GM12874 (cell line): ENCODE measurements around the gene TUBB1.

Experiments
- TF ChIP-seq, protein P1 (sequence below): IDR thresholded peaks from 2 replicates; pipeline ENCODE4 v1.5.1; 2011; ENCODE audit warnings: low read depth, mild to moderate bottlenecking, control low read depth, low read length, moderate library complexity; ENCODE audit not compliant: insufficient read depth

Gene TUBB1

DNA sequence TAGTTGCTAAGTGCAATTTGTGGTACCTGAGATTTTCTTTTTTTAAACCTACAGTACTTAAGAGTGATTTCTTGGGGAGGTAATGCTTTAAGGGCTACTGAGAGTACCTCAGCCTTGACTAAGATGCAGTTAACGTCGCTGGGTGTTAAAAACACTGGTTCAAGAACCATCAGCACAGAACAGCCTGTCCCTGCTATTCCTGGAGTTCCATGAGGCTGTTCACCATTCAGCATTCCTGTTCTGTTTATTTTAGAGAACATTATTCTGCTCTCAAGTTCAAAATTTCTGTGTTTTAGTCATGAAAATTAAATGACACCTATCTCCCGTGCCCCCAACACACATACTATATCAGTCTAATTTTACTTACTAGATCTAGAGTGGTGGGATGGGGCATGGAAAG, 25.1 kb downstream of the TUBB1 start:
- TF ChIP-seq, protein P1, sequence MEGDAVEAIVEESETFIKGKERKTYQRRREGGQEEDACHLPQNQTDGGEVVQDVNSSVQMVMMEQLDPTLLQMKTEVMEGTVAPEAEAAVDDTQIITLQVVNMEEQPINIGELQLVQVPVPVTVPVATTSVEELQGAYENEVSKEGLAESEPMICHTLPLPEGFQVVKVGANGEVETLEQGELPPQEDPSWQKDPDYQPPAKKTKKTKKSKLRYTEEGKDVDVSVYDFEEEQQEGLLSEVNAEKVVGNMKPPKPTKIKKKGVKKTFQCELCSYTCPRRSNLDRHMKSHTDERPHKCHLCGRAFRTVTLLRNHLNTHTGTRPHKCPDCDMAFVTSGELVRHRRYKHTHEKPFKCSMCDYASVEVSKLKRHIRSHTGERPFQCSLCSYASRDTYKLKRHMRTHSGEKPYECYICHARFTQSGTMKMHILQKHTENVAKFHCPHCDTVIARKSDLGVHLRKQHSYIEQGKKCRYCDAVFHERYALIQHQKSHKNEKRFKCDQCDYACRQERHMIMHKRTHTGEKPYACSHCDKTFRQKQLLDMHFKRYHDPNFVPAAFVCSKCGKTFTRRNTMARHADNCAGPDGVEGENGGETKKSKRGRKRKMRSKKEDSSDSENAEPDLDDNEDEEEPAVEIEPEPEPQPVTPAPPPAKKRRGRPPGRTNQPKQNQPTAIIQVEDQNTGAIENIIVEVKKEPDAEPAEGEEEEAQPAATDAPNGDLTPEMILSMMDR: no peak

DNA sequence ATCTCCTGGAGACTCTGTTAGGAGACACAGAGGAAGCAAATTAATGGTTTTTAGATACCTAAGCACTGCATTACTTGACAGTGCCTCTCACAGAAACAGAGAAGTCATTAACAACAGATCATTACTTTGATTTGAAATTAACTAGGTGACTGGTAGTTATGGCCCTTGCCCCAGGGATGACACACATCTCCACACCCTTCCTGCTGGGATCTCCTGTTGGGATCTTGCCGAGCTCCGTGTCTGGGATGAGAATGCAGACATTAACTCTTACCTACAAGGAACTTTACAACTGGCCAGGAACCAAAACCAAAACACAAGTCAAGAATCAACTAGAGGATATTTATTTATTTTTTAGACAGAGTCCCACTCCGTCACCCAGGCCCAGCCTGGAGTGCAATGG, 25.6 kb downstream of the TUBB1 start:
- TF ChIP-seq, protein P1: no peak

DNA sequence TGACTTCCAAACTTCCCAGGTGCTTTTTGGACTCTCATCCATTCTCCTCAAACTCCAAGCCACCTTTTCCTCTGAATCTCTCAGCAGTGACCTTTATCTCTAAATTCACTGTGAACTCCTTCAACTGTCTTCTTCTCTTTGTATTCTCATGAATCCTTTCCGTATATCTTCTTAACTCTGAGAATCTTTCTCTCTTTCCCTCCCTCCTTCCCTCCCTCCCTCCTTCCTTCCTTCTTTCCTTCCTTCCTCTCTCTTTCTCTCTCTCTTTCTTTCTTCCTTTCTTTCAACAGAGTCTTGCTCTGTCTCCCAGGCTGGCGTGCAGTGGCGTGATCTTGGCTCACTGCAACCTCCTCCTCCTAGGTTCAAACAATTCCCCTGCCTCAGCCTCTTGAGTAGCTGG, 27.6 kb downstream of the TUBB1 start:
- TF ChIP-seq, protein P1: no peak

DNA sequence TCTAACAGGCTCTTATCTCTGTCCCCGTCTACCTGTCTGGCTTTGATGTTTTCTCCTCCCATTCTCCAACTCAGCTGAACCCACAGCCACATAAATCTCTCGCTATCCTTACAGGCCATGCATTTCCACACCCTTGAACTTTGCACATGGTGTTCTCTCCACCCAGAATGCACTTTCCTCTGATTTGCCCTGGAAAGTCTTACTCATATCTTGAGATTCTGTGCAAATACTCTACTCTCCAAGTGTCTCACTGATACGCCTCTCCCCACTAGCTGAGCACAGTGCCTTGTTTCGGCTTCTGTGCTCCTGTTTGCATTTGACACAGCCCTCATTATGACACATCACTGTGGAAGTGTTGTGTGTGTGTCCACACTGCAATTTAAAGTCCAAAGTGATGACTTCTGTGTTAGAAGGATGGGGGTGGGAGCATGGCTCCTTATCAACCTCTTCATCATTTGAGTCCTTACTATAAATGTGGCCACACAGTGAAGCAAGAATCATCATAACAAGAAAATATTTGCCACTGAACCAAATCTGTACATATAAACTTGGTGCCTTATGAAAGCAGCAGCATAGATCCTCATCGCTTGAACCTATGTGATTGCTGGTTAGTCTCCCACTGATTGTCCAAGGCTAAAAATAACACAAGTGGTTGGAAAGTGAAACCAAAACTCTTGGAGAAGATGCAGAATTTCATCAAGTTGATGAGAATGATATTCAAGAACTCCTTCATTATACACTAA, 28.9 kb downstream of the TUBB1 start:
- TF ChIP-seq, protein P1: no peak

DNA sequence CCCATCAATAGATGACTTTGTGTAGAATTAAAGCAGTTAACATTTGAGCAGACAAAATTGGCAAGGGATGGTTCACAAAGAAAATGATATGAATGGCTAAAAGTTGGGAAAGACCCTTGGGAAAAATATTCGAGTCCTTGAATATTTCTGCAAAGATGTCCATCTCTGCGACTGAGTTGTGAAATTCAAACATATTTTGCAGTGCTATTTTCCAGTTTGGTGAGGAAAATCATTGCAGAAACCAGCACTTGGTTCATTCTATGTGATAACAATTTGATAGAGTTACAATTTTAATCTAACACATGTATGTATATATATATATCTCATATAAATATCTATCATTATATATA, 29.4 kb downstream of the TUBB1 start:
- TF ChIP-seq, protein P1: no peak

DNA sequence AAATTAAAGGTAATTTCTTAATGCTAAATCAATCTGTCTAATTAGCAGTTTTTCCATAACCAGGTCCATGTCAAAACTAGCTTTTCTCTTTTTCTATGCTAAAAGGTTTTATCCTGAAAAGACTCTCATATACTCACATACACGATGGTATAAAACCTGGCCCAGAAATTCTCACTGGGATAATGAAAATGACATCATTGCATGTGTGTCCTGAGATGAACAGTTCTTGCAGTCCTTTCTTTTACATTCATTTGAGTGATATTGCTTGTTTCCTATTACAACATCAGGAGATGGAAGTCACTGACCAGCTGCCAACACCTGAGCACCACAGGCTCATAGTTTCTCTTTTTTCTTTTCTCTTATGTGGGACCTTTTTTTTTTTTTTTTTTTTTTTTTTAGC, 31.2 kb downstream of the TUBB1 start:
- TF ChIP-seq, protein P1: no peak

DNA sequence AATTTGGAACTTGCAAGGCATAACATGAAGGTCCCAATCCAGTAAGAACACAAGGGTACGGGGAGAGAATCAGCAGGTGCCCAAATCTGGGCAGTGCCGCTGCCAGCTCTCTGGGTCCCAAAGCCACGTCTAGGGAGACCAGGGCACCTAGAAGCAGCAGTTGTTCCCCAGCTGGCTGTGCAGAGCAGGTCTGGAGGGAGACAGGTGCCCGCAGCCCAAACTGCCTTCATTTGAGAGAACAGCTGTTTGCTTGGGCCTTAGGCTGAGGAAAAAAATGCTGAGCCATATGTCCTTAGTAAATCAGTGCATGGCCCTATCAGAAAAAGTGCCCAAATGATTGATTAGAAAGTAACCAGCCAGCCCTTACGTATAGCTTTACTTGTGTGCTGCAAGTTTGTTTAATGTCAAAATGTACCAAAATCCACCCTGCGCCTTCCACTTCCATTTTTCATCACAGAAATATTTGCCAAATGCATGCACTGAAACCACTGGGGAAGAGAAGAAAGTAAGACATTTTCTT, 32.5 kb downstream of the TUBB1 start:
- TF ChIP-seq, protein P1: no peak
